HG02642 (cell line): ENCODE results near the gene IQSEC1.

ENCODE experiments used
- ATAC-seq: cut with Tn5 transposase; IDR thresholded peaks from one replicate; pipeline ENCODE4 v1.9.1; 2021; ENCODE audit warnings: mild to moderate bottlenecking; ENCODE audit not compliant: unreplicated experiment, poor library complexity

The IQSEC1 gene

GRCh38 chr3:13073326-13074005 lies at the start of gene IQSEC1:
Gene IQSEC1, minus strand, starts transcription at chr3:13073429. Its CDS starts 415 bp downstream, at chr3:13073014.
- peak; percentile 54 for ATAC-seq

DNA sequence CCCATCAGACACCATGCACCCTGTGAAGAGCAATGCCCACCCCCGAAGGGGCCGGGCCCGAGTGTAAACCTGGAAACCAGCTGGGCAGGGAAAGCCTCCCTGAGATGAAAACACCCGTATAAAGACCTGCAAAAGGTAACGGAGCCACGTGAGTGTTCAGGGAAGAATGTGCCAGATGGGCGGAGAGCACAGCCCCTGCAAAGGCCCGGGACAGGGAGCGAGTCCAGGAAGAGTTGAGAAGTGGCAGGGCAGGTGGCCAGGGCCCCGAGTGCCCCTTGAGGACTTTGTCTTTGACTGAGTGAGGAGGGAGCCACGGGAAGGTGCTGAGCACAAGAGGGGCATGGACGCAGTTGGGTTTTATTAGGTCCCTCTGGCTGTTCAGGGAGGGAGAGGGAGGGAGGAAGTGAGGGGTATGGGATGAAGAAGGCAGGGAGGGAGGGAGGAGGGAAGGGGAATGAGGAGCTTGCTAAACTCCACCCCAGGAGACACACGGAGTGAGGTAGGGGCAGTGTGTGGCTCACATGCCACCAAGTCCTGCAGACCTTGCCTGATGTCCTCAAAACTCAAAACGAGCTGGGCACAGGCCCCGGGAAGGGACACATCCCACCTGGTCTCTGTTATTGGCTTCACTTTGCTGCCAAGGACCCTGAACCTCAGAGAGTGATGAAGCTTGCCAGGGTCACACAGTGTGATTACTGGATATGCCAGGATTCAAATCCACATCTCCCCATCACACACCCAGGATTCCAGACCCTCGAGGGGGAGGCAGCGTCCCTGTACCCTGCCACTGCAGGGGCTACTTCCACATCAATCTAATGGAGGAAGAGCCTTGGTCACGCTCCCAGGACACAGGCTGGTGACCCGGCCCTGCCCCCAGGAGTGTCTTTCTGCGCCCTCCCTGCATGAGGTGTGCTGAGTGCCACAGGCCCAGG lies 49.1 kb upstream of the IQSEC1 start:
- ATAC-seq, result no peak

DNA sequence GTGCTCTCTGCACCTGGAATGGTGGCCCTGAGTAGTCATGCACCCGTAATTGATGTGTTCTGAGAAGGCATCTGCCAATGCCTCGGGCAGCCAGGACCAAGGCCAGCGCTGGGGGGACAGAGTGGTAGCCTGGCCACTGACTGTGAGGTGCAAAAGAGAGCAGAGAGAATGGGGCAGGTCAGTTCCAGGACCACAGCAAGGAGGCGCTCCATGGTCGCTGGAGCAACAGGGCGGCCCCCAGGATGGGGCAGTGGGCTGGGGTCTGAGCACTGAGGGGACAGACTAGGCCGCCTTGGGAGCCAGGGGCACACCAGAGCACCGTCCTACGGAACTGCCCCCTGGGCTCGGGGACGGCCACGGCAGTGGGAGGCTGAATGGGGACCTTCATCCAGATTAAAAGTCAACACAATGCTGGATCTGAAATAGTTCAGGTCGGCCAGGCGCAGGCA lies 48.3 kb upstream of the IQSEC1 start:
- ATAC-seq, result no peak

GRCh38 chr3:13120928-13121552 lies 47.8 kb upstream of the IQSEC1 start:
- no peak for ATAC-seq

GRCh38 chr3:13120289-13120927 lies 47.2 kb upstream of the IQSEC1 start:
- no peak for ATAC-seq

DNA sequence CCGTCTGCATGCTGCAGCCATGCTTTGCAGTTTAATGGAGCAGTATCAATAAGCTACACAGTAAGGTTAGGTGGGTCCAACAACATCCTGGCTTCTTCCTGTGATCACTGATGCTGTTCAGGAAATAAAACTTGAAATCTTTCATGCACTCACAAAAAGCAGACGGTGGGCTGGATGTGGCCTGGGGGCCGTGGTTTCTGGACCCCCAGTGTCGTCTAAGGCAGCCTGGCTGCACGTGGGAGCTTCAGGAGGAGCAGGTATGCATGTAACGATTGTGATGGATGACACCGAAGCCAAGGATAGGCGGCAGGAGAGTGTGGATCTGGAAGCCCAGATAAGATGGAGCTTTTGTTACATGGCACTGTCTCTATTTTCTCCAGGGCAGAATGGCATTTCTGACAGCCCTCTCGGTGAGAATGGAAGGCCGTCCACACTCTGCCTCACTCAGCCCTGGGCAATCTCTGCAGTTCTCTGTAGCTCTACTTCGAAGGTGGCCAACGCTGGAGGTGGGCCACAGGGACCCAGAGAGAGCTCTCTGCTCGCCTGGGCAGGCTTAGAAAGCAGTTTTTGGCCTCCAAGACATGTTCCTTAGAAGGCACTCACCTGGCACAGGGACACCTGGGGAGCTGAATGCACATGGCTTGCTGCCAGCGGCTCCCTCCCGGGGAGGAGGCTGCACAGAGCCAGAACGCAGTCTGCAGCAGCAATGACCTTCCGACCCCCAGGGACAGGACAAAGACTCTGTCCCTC lies 46.4 kb upstream of the IQSEC1 start:
- ATAC-seq, result no peak

GRCh38 chr3:13116426-13116825 lies 43.2 kb upstream of the IQSEC1 start:
- no peak for ATAC-seq

GRCh38 chr3:13115991-13116390 lies 42.8 kb upstream of the IQSEC1 start:
- no peak for ATAC-seq

- no peak for ATAC-seq
These were observed 42.3 kb upstream of the IQSEC1 start for GRCh38 chr3:13115576-13115910.

- ATAC-seq, result no peak
These were observed 41.8 kb upstream of the IQSEC1 start for GRCh38 chr3:13114811-13115575.

DNA sequence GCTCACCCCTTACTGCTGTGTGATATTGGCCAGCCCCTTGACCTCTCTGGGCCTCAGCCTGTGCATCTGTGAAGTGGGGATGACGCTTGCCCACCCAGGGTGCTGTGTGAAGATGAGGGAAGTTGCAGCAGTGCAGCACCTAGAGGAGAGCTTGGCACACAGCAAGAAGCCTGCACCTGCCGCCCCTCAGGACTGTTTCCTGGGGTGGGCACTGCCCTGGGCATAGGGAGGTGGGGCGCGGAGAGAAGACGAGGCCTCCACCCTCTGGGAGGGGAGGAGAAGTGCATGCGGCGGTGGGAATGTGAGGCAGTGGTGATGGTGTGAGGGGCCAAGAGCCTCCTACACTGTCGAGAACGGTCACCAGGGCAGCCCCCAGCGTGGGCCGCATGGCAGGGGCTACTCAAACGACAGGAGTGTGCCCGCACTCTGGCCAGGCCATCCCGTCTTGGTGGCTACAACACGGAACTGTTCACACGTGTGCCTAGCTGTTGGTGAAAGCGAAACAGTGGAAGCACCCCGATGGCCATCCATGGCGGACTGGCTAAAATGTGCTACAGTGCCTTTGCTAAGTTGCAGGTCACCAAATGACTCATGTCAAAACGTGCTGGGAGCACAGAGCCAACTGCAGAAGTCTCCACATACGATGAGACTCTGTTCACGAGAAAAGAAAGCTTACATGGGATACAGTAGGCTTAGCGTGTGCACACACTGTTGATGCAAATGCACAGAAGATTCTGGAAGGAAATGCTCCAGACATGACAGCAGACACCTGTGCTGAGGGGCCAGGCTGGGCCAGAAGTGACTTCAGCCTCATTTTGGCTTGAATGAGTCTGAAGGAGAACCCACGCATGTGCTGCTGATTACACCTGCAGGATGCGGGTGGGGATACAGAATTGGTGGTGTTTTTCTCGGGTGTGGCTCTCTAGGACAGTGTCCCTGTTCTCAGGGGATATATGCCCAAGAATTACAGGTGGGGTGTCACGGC lies 40.4 kb upstream of the IQSEC1 start:
- ATAC-seq, result no peak

DNA sequence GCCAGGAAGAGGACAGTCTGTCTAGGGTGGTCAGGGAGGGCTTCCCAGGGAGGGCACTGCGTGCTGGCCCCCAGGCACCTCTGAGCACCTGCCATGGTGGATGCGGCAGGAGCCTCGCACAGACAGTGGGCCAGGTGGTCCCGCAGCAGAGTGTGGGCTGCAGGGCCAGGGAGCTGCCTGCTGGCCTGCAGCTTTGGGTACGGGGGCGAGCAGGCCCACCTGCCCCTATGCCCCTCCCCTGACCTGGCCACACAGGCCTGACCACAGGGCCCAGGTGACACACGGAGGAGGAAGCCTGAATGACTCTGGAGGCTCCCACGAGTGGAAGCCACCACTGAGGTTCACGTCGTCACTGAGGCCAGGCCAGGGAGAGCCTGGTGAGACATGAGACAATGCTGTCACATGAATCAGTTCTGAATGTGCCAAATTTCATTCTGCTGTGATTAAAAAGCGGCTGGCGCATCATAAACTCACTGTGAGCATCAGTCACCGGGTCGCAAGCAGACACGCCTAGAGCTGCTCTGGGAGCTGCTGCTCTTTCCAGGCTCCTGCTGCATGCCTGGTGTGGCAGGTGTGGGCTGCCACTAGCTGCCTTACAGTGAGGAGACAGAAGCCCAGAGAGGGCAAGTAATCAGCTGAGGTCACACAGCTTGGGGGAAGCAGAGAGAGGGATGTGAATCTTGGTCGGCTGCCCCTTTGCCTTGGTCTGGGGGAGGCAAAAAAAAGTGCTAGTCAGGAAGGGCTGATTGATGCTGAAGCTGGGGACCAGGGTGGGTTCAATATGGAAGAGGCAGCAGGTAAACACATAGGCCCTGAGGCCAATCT lies 39.5 kb upstream of the IQSEC1 start:
- ATAC-seq, result no peak

DNA sequence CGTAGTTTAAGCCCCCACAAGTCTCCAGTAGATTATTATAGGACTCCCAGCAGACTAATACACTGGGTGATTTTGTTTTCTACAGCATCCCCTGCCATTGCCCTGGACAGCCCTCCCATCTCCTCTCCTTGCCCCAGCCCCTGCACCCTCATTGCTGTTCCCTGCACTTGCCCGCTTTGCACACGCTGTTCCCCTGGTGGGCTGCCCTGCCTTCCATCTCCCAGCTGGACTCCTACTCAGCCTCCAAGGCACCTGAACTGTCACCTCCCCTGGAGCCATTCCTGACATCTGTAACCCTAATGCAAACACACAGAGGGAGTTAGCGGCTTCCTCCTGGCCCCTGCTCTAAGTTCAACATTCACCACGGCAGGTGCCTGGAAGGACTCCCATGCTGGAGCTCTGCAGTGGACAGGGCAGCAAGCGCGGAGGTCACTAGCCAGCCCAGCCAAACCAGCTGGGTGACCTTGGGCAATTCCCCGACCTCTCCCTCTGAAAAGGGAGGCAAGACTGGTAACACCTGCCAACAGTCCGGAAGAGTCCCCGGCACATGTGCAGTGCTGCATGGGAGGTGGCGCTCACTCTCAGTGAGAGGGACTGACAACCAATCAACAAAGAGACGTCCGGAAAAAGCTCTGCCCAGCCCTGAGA lies 38.8 kb upstream of the IQSEC1 start:
- ATAC-seq, result no peak

DNA sequence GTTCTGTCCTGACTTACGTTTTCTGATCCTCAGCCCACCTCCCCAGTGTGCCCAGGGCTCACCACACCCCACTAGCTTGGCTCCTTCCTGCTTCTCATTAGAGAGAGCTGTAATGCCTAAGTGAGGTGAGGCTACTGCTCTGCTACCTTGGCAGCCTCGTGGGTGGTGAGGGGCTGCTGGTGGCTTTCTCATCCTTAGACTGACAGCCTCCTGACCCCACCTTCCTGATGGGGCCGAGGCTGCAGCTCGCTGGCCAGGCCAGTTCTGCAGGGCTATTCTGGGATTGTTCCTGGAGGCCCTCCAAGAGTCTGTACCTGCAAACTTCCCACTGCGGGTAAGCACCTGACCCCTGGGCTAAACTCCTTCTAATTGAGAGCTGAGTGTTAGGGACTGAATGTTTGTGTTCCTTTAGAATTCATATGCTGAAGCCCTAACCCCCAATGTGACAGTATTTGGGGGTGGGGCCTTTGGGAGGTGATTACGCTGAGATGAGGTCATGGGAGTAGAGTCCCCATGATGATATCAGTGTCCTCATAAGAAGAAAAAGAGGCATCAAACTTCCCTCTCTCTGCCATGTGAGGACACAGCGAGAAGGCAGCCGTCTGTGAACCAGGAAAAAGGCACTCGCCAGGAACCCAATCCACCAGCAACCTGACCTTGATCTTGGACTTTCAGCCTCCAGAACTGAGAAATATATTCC lies 38.1 kb upstream of the IQSEC1 start:
- peak; percentile 25 for ATAC-seq

- peak; percentile 80 for ATAC-seq
These were observed 37.5 kb upstream of the IQSEC1 start for GRCh38 chr3:13110678-13111116.

DNA sequence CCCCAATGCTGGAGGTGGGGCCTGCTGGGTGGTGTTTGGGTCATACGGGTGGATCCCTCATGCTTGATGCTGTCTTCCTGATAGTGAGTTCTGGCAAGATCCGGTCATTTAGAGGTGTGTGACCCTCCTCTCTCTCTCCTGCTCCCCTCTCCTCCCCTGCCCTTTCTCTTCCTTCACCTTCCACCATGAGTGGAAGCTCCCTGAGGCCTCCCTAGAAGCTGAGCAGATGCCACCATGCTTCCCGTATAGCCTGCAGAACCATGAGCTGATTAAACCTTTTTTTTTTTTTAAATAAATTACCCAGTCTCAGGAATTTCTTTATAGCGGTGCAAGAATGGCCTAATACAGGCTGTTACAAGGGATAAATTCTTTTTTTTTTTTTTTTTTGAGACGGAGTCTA lies 36.3 kb upstream of the IQSEC1 start:
- no peak for ATAC-seq
